Activated CD8-positive, alpha-beta T cell treated with anti-CD3 and anti-CD28 coated beads for 36 hours (primary cell): ENCODE data around the gene NOCT. TPM values are rescaled to one million over a fixed set of nuclear protein-coding genes. Genes with fewer than 3 reads are reported as not detected.

Source experiments
- ATAC-seq: fragments of 200-7000 bp; cut with Tn5 transposase; one replicate; pipeline ENCODE4 v1.10.0; 2021; ENCODE audit warnings: mild to moderate bottlenecking, moderate library complexity
- CTCF ChIA-PET: fragments of 350-600 bp; sonication (Branson Sonifier 250); formaldehyde crosslinking; loops from one replicate; lab custom pipeline; 2021; ENCODE audit warnings: antibody characterized with exemption; lab: Charles Lee
- POLR2A ChIA-PET: fragments of 350-600 bp; sonication (Branson Sonifier 250); formaldehyde crosslinking; loops from one replicate; lab custom pipeline; 2021; ENCODE audit warnings: antibody characterized with exemption; lab: Charles Lee
- DNase-seq: peaks from one replicate; pipeline ENCODE4 v3.0.0-alpha.2; 2020
- H3K27ac Mint-ChIP-seq: one replicate; pipeline ENCODE4 v1.8.0; 2021; ENCODE audit warnings: mild to moderate bottlenecking, mixed read lengths
- H3K27me3 Mint-ChIP-seq: one replicate; pipeline ENCODE4 v1.8.0; 2021; ENCODE audit warnings: mixed read lengths
- H3K36me3 Mint-ChIP-seq: one replicate; pipeline ENCODE4 v1.8.0; 2021; ENCODE audit warnings: low read depth, mixed read lengths
- H3K4me1 Mint-ChIP-seq: one replicate; pipeline ENCODE4 v1.8.0; 2021; ENCODE audit warnings: low read depth, mixed read lengths
- H3K4me3 Mint-ChIP-seq: one replicate; pipeline ENCODE4 v1.8.0; 2021; ENCODE audit warnings: mild to moderate bottlenecking, moderate library complexity, mixed read lengths
- H3K9me3 Mint-ChIP-seq: one replicate; pipeline ENCODE4 v1.8.0; 2021; ENCODE audit warnings: mixed read lengths
- CTCF ChIP-seq: fragments of 200-600 bp; IDR thresholded peaks from one replicate; pipeline ENCODE4 v1.8.0; 2022; ENCODE audit warnings: antibody characterized with exemption, mild to moderate bottlenecking
- intact Hi-C: fragments of 100-400 bp; cut with micrococcal nuclease; formaldehyde crosslinking; loops from one replicate; pipeline ENCODE4 v1.10.0; 2022
- total RNA-seq, 2 experiments: library from RNA; stranded (reverse); gene quantifications; one replicate each; pipeline ENCODE4 v1.2.3, GENCODE V29; 2021

Gene NOCT
- total RNA-seq, 2 experiments from 2014 or later = 21.5 to 24.9 TPM

GRCh38 chr4:139042981-139043460, 27.4 kb downstream of the NOCT start:
- no peak overlapping the region for H3K27ac Mint-ChIP-seq
- DNase-seq (no peak), ATAC-seq (no peak)
- intact Hi-C loops = no loop called here
- peaks cover 13% of the 10 kb centered on the region for H3K4me1 Mint-ChIP-seq
- TF ChIP-seq CTCF = no peak
- no peaks in the 10 kb centered on the region for H3K27me3 Mint-ChIP-seq
- peaks cover 30% of the 10 kb centered on the region for H3K36me3 Mint-ChIP-seq
- H3K4me3 Mint-ChIP-seq = no peak overlapping the region
- ChIA-PET CTCF (interaction anchor here (6.9 kb wide), 1 partner anchor 13 kb away, joined by 52 read pairs; no protein-coding TSS in a partner anchor), POLR2A (interaction anchor here (1.0 to 1.1 kb wide), 2 partner anchors 10 to 11 kb away, joined by 3 to 4 read pairs; no protein-coding TSS in a partner anchor)
- no peaks in the 10 kb centered on the region for H3K9me3 Mint-ChIP-seq

- ChIA-PET POLR2A (interaction anchor here (1.1 to 2.2 kb wide), 4 partner anchors 9 to 29 kb away, joined by 3 to 5 read pairs (median 3); no protein-coding TSS in a partner anchor), CTCF (interaction anchor here (1.3 to 6.9 kb wide), 3 partner anchors 9 to 36 kb away, joined by 4 to 52 read pairs (median 4); no protein-coding TSS in a partner anchor)
- no peak for ATAC-seq
- no peak overlapping the region for H3K27ac Mint-ChIP-seq
- no peaks in the 10 kb centered on the region for H3K9me3 Mint-ChIP-seq
- no peak overlapping the region for H3K4me3 Mint-ChIP-seq
- H3K36me3 Mint-ChIP-seq = peaks cover 36% of the 10 kb centered on the region
- no peak for TF ChIP-seq CTCF
- H3K27me3 Mint-ChIP-seq = no peaks in the 10 kb centered on the region
- intact Hi-C loops = no loop called here
- no peak for DNase-seq
- H3K4me1 Mint-ChIP-seq = peaks cover 14% of the 10 kb centered on the region
Measured at GRCh38 chr4:139044291-139044690, 28.7 kb downstream of the NOCT start.

- ChIA-PET POLR2A (no interaction called here), CTCF (no interaction called here)
- DNase-seq (no peak), ATAC-seq (no peak)
- no peak for TF ChIP-seq CTCF
- Mint-ChIP-seq H3K27me3 (no peaks in the 10 kb centered on the region), H3K36me3 (peaks cover 38% of the 10 kb centered on the region), H3K4me3 (no peak overlapping the region), H3K4me1 (peaks cover 9% of the 10 kb centered on the region), H3K27ac (no peak overlapping the region), H3K9me3 (no peaks in the 10 kb centered on the region)
- intact Hi-C loops = no loop called here
Measured at GRCh38 chr4:139048026-139048425, 32.4 kb downstream of the NOCT start.

GRCh38 chr4:139050446-139050845, 34.9 kb downstream of the NOCT start:
- CTCF ChIA-PET = interaction anchor here (1.7 kb wide), 1 partner anchor 20 kb away, joined by 17 read pairs; no protein-coding TSS in a partner anchor
- intact Hi-C loops = no loop called here
- H3K27ac Mint-ChIP-seq = peak overlapping the region; percentile 8

More at GRCh38 chr4:139050446-139050845, 34.9 kb downstream of the NOCT start:
- peaks cover 11% of the 10 kb centered on the region for H3K4me1 Mint-ChIP-seq
- H3K9me3 Mint-ChIP-seq = no peaks in the 10 kb centered on the region
- no peaks in the 10 kb centered on the region for H3K27me3 Mint-ChIP-seq
- H3K4me3 Mint-ChIP-seq = no peak overlapping the region
- no peak for DNase-seq
- ATAC-seq = no peak
- POLR2A ChIA-PET = interaction anchor here (1.1 kb wide), 1 partner anchor 10 kb away, joined by 4 read pairs; no protein-coding TSS in a partner anchor
- no peak for TF ChIP-seq CTCF
- H3K36me3 Mint-ChIP-seq = peaks cover 35% of the 10 kb centered on the region
